DND-41 (cell line): ENCODE data around the gene HYAL1.

ENCODE experiments used
- EZH2 ChIP-seq: IDR thresholded peaks from 3 replicates; pipeline ENCODE4 v1.6.1; 2012; ENCODE audit warnings: borderline replicate concordance, low read depth, mild to moderate bottlenecking, moderate library complexity, low read length, inconsistent platforms; ENCODE audit not compliant: severe bottlenecking
- TF ChIP-seq, protein P1 (sequence below): IDR thresholded peaks from 2 replicates; pipeline ENCODE4 v1.5.1; 2012; ENCODE audit warnings: borderline replicate concordance, low read length, moderate library complexity, mild to moderate bottlenecking; ENCODE audit not compliant: poor library complexity, severe bottlenecking; ENCODE audit errors: extremely low read depth

DNA sequence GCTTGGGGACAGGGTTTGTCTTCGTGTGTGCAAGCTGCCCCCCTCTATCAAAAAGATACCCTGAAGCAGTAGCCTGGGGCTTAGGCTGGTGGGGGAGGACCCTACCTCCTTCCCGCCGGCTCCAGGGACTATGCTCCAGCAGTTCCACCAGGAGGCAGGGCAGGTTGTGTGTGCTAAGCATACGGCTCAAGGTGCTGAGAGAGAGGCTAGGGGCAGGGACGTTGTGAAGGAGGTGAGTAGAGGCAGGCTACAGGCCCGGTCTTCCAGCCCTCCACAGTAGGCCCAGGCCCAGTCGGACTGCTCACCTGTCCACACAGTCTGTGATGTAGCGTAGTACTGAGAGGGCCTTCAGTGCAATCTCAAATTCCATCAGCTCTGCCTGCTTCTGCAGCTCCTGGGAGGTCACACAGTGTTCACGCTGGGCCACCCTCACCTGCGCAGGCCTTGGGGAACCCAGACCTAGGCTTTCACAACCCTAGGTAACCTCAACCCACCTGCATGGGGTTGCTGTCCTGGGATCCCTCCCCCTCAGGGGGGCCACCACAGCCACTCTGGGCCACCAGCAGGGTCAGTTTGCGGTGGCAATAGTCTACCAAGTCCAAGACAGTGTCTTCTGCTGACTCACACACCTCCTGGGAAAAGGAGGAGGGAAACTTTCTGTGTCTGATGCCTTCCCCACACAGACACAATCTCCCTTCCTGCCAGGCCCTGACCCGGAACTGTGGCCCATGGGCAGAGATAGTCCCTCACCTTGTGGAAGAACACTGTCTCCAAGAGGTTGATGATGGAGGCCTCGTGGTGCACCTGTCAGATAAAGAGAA, 39.6 kb upstream of the HYAL1 start:
- TF ChIP-seq, protein P1, sequence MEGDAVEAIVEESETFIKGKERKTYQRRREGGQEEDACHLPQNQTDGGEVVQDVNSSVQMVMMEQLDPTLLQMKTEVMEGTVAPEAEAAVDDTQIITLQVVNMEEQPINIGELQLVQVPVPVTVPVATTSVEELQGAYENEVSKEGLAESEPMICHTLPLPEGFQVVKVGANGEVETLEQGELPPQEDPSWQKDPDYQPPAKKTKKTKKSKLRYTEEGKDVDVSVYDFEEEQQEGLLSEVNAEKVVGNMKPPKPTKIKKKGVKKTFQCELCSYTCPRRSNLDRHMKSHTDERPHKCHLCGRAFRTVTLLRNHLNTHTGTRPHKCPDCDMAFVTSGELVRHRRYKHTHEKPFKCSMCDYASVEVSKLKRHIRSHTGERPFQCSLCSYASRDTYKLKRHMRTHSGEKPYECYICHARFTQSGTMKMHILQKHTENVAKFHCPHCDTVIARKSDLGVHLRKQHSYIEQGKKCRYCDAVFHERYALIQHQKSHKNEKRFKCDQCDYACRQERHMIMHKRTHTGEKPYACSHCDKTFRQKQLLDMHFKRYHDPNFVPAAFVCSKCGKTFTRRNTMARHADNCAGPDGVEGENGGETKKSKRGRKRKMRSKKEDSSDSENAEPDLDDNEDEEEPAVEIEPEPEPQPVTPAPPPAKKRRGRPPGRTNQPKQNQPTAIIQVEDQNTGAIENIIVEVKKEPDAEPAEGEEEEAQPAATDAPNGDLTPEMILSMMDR, result no peak
- no peak for TF ChIP-seq EZH2
